OCI-LY7 (cell line): ENCODE measurements around the gene DOCK1. TPM values are rescaled to one million over a fixed set of nuclear protein-coding genes. Genes with fewer than 3 reads are reported as not detected.

Experiments
- BruUV-seq: library from RNA; stranded (reverse); fragments of 400-500 nt; replicated peaks from 2 replicates; lab custom pipeline; 2021; lab: Mats Ljungman, UMichigan
- CTCF ChIA-PET: fragments of 300-600 bp; sonication (Branson Sonifier 250); formaldehyde crosslinking; loops from one replicate; lab custom pipeline; 2022; ENCODE audit warnings: antibody characterized with exemption; ENCODE audit not compliant: unreplicated experiment; lab: Charles Lee
- POLR2A ChIA-PET: fragments of 300-600 bp; sonication (Branson Sonifier 250); formaldehyde crosslinking; loops from one replicate; lab custom pipeline; 2022; ENCODE audit warnings: antibody characterized with exemption; lab: Charles Lee
- DNase-seq: peaks from one replicate; pipeline ENCODE4 v3.0.0-alpha.2; 2015; ENCODE audit warnings: low spot score
- H2AFZ ChIP-seq: fragments of 200-600 bp; sonication (generic), shearing (Covaris generic); 2 replicates; pipeline ENCODE4 v1.6.1; 2014; ENCODE audit warnings: mild to moderate bottlenecking, antibody characterized with exemption, low read length, moderate library complexity
- H3K27ac ChIP-seq: fragments of 200-600 bp; sonication (generic); 2 replicates; pipeline ENCODE4 v1.5.1; 2014; ENCODE audit warnings: mixed run types, low read depth, mild to moderate bottlenecking, moderate library complexity, low read length, inconsistent platforms; ENCODE audit not compliant: poor library complexity, severe bottlenecking
- H3K36me3 ChIP-seq: fragments of 200-600 bp; sonication (generic); 2 replicates; pipeline ENCODE4 v1.6.1; 2014; ENCODE audit warnings: mild to moderate bottlenecking, antibody characterized with exemption, low read length, moderate library complexity, mixed read lengths; ENCODE audit not compliant: insufficient read depth
- H3K4me1 ChIP-seq: fragments of 200-600 bp; sonication (generic); 2 replicates; pipeline ENCODE4 v1.5.1; 2014; ENCODE audit warnings: mild to moderate bottlenecking, low read length; ENCODE audit not compliant: insufficient read depth, poor library complexity, severe bottlenecking
- H3K4me2 ChIP-seq: fragments of 200-600 bp; sonication (generic); 2 replicates; pipeline ENCODE4 v1.6.1; 2014; ENCODE audit warnings: mild to moderate bottlenecking, low read length
- H3K4me3 ChIP-seq: fragments of 200-600 bp; sonication (generic); 2 replicates; pipeline ENCODE4 v1.5.1; 2014; ENCODE audit warnings: mild to moderate bottlenecking, low read depth, low read length; ENCODE audit not compliant: poor library complexity, severe bottlenecking
- H3K79me2 ChIP-seq: fragments of 200-600 bp; sonication (generic); 2 replicates; pipeline ENCODE4 v1.6.1; 2016; ENCODE audit warnings: low read depth, mild to moderate bottlenecking, low read length, moderate library complexity, mixed read lengths; ENCODE audit not compliant: insufficient read depth
- H3K9me2 ChIP-seq: fragments of 200-600 bp; sonication (generic); 2 replicates; pipeline ENCODE4 v1.6.1; 2016; ENCODE audit warnings: mild to moderate bottlenecking, low read length, mixed read lengths; ENCODE audit not compliant: insufficient read depth
- H3K9me3 ChIP-seq: fragments of 200-600 bp; sonication (generic); 2 replicates; pipeline ENCODE4 v1.6.1; 2014; ENCODE audit warnings: mild to moderate bottlenecking, mixed run types, low read length, mixed read lengths
- H4K20me1 ChIP-seq: fragments of 200-600 bp; sonication (generic); 2 replicates; pipeline ENCODE4 v1.6.1; 2014; ENCODE audit warnings: mild to moderate bottlenecking, antibody characterized with exemption, low read length, moderate library complexity, mixed read lengths; ENCODE audit not compliant: insufficient read depth
- EZH2phosphoT487 ChIP-seq: fragments of 200-600 bp; sonication (generic); IDR thresholded peaks from 2 replicates; pipeline ENCODE4 v1.6.1; 2018; ENCODE audit warnings: low read depth, borderline replicate concordance, mild to moderate bottlenecking, mixed run types, antibody characterized with exemption, low read length, moderate library complexity, mixed read lengths
- intact Hi-C: fragments of 100-400 bp; cut with micrococcal nuclease; formaldehyde crosslinking; loops from one replicate; pipeline ENCODE4 v1.10.0; 2022; ENCODE audit not compliant: unreplicated experiment
- total RNA-seq, 2 experiments: library from RNA; depleted of rRNA in 1 of 2; stranded (reverse); fragments of >200 nt in 1 of 2; shearing (Covaris generic) in 1 of 2; gene quantifications; 2 replicates each; pipeline ENCODE4 v1.2.3, GENCODE V29; 2014 to 2022
- TF ChIP-seq, protein P1 (sequence below): fragments of 200-600 bp; sonication (generic); conservative IDR thresholded peaks from 2 replicates; pipeline ENCODE4 v1.5.1; 2014; ENCODE audit warnings: mild to moderate bottlenecking, antibody characterized with exemption, low read length, moderate library complexity, mixed read lengths

DOCK1 gene
- total RNA-seq, 2 experiments from 2014 or later: not detected

GRCh38 chr10:127028556-127028955, 123.3 kb downstream of the DOCK1 start:
- Histone ChIP-seq H3K4me3 (no peak overlapping the region), H3K4me2 (no peak overlapping the region), H3K4me1 (no peaks in the 10 kb centered on the region), H3K27ac (no peak overlapping the region), H3K9me2 (no peaks in the 10 kb centered on the region), H3K9me3 (no peaks in the 10 kb centered on the region), H3K79me2 (no peaks in the 10 kb centered on the region), H4K20me1 (no peaks in the 10 kb centered on the region), H2AFZ (no peak overlapping the region), H3K36me3 (no peaks in the 10 kb centered on the region)
- no TSS peak for BruUV-seq
- ChIA-PET CTCF (no interaction called here), POLR2A (interaction anchor here (1.0 kb wide), 1 partner anchor 25 kb away, joined by 3 read pairs; no protein-coding TSS in a partner anchor)
- TF ChIP-seq EZH2phosphoT487: no peak
- TF ChIP-seq, protein P1, sequence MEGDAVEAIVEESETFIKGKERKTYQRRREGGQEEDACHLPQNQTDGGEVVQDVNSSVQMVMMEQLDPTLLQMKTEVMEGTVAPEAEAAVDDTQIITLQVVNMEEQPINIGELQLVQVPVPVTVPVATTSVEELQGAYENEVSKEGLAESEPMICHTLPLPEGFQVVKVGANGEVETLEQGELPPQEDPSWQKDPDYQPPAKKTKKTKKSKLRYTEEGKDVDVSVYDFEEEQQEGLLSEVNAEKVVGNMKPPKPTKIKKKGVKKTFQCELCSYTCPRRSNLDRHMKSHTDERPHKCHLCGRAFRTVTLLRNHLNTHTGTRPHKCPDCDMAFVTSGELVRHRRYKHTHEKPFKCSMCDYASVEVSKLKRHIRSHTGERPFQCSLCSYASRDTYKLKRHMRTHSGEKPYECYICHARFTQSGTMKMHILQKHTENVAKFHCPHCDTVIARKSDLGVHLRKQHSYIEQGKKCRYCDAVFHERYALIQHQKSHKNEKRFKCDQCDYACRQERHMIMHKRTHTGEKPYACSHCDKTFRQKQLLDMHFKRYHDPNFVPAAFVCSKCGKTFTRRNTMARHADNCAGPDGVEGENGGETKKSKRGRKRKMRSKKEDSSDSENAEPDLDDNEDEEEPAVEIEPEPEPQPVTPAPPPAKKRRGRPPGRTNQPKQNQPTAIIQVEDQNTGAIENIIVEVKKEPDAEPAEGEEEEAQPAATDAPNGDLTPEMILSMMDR: no peak
- intact Hi-C loops: no loop called here
- DNase-seq: no peak

GRCh38 chr10:127029061-127029460, 123.8 kb downstream of the DOCK1 start:
- DNase-seq: no peak
- no peaks in the 10 kb centered on the region for H3K79me2 ChIP-seq
- TF ChIP-seq EZH2phosphoT487: no peak
- TF ChIP-seq, protein P1: no peak
- H3K4me1 ChIP-seq: no peaks in the 10 kb centered on the region
- H3K27ac ChIP-seq: no peak overlapping the region
- no peaks in the 10 kb centered on the region for H3K9me3 ChIP-seq
- H3K4me3 ChIP-seq: no peak overlapping the region
- H3K4me2 ChIP-seq: no peak overlapping the region
- BruUV-seq: no TSS peak
- H4K20me1 ChIP-seq: no peaks in the 10 kb centered on the region
- no peaks in the 10 kb centered on the region for H3K9me2 ChIP-seq
- H2AFZ ChIP-seq: no peak overlapping the region
- H3K36me3 ChIP-seq: no peaks in the 10 kb centered on the region
- intact Hi-C loops: no loop called here
- ChIA-PET POLR2A (interaction anchor here (1.0 kb wide), 1 partner anchor 25 kb away, joined by 3 read pairs; no protein-coding TSS in a partner anchor), CTCF (no interaction called here)

DNA sequence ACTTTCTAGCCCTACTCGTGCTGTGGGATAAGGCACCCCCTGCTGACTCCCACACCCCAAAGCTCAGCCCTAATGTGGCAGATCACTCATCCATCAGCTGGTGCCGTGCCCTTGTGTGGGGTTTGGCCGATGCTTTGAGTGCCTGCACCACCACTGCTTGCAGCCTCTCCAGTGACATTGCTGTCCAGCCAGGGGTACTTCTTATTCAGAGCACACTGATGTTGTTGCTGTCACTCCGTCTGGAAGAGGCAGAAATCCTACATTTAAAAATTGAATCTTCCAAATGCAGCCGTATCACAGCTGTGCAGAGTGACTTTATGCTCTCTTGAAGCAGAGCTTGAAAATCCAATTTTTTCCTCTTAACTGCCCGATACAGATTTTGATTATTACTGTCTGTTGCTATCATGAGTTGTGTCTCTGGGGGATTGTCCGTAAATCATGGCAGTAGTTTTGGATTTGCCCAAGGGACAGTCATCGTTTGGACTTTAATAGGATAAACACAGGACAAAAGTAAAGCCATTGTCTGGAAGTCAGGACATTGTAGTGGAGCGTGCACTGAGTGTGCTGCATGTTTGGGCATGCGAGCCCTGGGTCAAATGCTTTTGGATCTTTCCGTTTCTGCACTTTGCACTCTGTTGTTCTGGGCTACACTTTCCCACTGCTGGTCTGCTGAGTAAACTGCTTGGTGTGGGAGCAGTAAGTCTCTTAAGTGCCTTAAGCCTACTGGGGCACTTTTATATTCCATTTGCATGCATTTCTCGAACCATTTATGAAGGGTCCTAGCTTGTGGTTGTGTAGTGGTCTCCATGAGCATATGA, 128.2 kb downstream of the DOCK1 start:
- H4K20me1 ChIP-seq: no peaks in the 10 kb centered on the region
- H3K4me2 ChIP-seq: no peak overlapping the region
- no peak for DNase-seq
- ChIA-PET CTCF (no interaction called here), POLR2A (no interaction called here)
- no TSS peak for BruUV-seq
- no peaks in the 10 kb centered on the region for H3K9me2 ChIP-seq
- intact Hi-C loops: no loop called here
- no peak for TF ChIP-seq EZH2phosphoT487
- TF ChIP-seq, protein P1: no peak
- no peaks in the 10 kb centered on the region for H3K9me3 ChIP-seq
- H2AFZ ChIP-seq: no peak overlapping the region
- no peak overlapping the region for H3K4me3 ChIP-seq
- H3K36me3 ChIP-seq: no peaks in the 10 kb centered on the region
- no peaks in the 10 kb centered on the region for H3K4me1 ChIP-seq
- H3K79me2 ChIP-seq: no peaks in the 10 kb centered on the region
- H3K27ac ChIP-seq: no peak overlapping the region
